Endothelial cell of umbilical vein (primary cell): ENCODE measurements around the gene KRTAP10-6. TPM values are rescaled to one million over a fixed set of nuclear protein-coding genes. Genes with fewer than 3 reads are reported as not detected.

Experiments
- BruUV-seq: library from RNA; stranded (reverse); fragments of 400-500 nt; replicated peaks from 2 replicates; lab custom pipeline; 2021; lab: Mats Ljungman, UMichigan
- CTCF ChIA-PET: fragments of 300-600, 350-600 bp; sonication (Branson Sonifier 250); formaldehyde crosslinking; loops from one replicate; lab custom pipeline; 2021; ENCODE audit warnings: antibody characterized with exemption, inconsistent platforms; lab: Charles Lee
- POLR2A ChIA-PET: fragments of 300-600, 350-600 bp; sonication (Branson Sonifier 250); formaldehyde crosslinking; loops from one replicate; lab custom pipeline; 2021; ENCODE audit warnings: antibody characterized with exemption, inconsistent platforms; lab: Charles Lee
- DNase-seq: peaks from one replicate; pipeline ENCODE4 v3.0.0-alpha.2; 2011; ENCODE audit warnings: low read depth, low spot score
- FAIRE-seq: peaks from 2 replicates; lab custom pipeline; 2011; peaks lifted over from hg19 to GRCh38; lab: Jason Lieb, UNC
- H2AFZ ChIP-seq: 2 replicates; pipeline ENCODE4 v1.6.0; 2012; ENCODE audit warnings: low read depth, low read length, control low read depth, inconsistent platforms
- H3K27ac ChIP-seq: 2 replicates; pipeline ENCODE4 v1.5.1; 2011; ENCODE audit warnings: low read depth, mild to moderate bottlenecking, control low read depth, low read length, moderate library complexity; ENCODE audit not compliant: insufficient read depth
- H3K27me3 ChIP-seq, 2 experiments: 2 replicates each; pipeline versions ENCODE4 v1.6.0 to v1.6.1; 2011; ENCODE audit warnings: low read length in 2 of 2, mixed read lengths in 1 of 2; ENCODE audit not compliant: control insufficient read depth in 2 of 2, insufficient read depth in 2 of 2
- H3K36me3 ChIP-seq, 2 experiments: 2 replicates in 1 of 2; 3 replicates in 1 of 2; pipeline ENCODE4 v1.5.1; 2011; ENCODE audit warnings: low read length in 2 of 2, mild to moderate bottlenecking in 1 of 2, moderate library complexity in 1 of 2; ENCODE audit not compliant: control insufficient read depth in 2 of 2, insufficient read depth in 2 of 2; ENCODE audit errors: extremely low read depth in 1 of 2
- H3K4me1 ChIP-seq: 3 replicates; pipeline ENCODE4 v1.5.1; 2011; ENCODE audit warnings: mild to moderate bottlenecking, low read length; ENCODE audit not compliant: control insufficient read depth, insufficient read depth; ENCODE audit errors: extremely low read depth
- H3K4me2 ChIP-seq: 2 replicates; pipeline ENCODE4 v1.6.1; 2011; ENCODE audit warnings: low read length, control low read depth, mixed read lengths; ENCODE audit not compliant: insufficient read depth
- H3K4me3 ChIP-seq, 3 experiments: fragments of 200-600 bp in 1 of 3; sonication (generic), shearing (Covaris generic) in 1 of 3; replicated peaks in 1 of 3; 2 replicates each; pipeline ENCODE4 v1.5.1; 2011 to 2016; ENCODE audit warnings: control low read depth in 3 of 3, low read length in 3 of 3, mild to moderate bottlenecking in 2 of 3, inconsistent platforms in 1 of 3, low read depth in 1 of 3, moderate library complexity in 1 of 3; ENCODE audit not compliant: insufficient read depth in 1 of 3
- H3K79me2 ChIP-seq: 2 replicates; pipeline ENCODE4 v1.6.0; 2012; ENCODE audit warnings: low read length, inconsistent platforms; ENCODE audit not compliant: control insufficient read depth, insufficient read depth
- H3K9ac ChIP-seq: replicated peaks from 2 replicates; pipeline ENCODE3; 2011; ENCODE audit warnings: low read length, control low read depth; ENCODE audit not compliant: insufficient read depth; ENCODE audit errors: extremely low read depth
- H3K9me1 ChIP-seq: replicated peaks from 3 replicates; pipeline ENCODE4 v1.6.0; 2011; ENCODE audit warnings: mild to moderate bottlenecking, low read length; ENCODE audit not compliant: control insufficient read depth, insufficient read depth; ENCODE audit errors: extremely low read depth
- H3K9me3 ChIP-seq: replicated peaks from 2 replicates; pipeline ENCODE4 v1.5.1; 2012; ENCODE audit warnings: low read length, inconsistent platforms; ENCODE audit not compliant: control insufficient read depth, insufficient read depth
- H4K20me1 ChIP-seq: replicated peaks from 2 replicates; pipeline ENCODE3; 2011; ENCODE audit warnings: mild to moderate bottlenecking, low read length; ENCODE audit not compliant: control insufficient read depth, insufficient read depth; ENCODE audit errors: extremely low read depth
- EZH2 ChIP-seq: IDR thresholded peaks from 2 replicates; pipeline ENCODE4 v1.6.1; 2012; ENCODE audit warnings: borderline replicate concordance, low read depth, mild to moderate bottlenecking, moderate library complexity, low read length, inconsistent platforms; ENCODE audit not compliant: severe bottlenecking
- FOS ChIP-seq: IDR thresholded peaks from 2 replicates; pipeline ENCODE4 v1.6.1; 2011; ENCODE audit warnings: mild to moderate bottlenecking, low read length, moderate library complexity, borderline replicate concordance; ENCODE audit not compliant: insufficient read depth
- GATA2 ChIP-seq: IDR thresholded peaks from 2 replicates; pipeline ENCODE4 v1.7.0; 2011; ENCODE audit warnings: low read depth, mild to moderate bottlenecking, moderate library complexity, mixed read lengths, low read length; ENCODE audit not compliant: insufficient read length, insufficient read depth
- JUN ChIP-seq: IDR thresholded peaks from 2 replicates; pipeline ENCODE4 v1.6.1; 2011; ENCODE audit warnings: borderline replicate concordance, low read depth; ENCODE audit not compliant: insufficient read length, insufficient read depth
- MYC ChIP-seq: IDR thresholded peaks from one replicate; pipeline ENCODE4 v1.6.1; 2011; ENCODE audit warnings: mild to moderate bottlenecking, low read depth, low read length
- POLR2A ChIP-seq: IDR thresholded peaks from 2 replicates; pipeline ENCODE4 v1.6.1; 2012; ENCODE audit warnings: low read depth, mild to moderate bottlenecking, control low read depth, low read length
- POLR2AphosphoS5 ChIP-seq: IDR thresholded peaks from 2 replicates; pipeline ENCODE4 v1.6.1; 2012; ENCODE audit warnings: low read depth, mild to moderate bottlenecking, control low read depth, low read length, moderate library complexity; ENCODE audit not compliant: insufficient read depth
- dilution Hi-C: fragments of 300-500 bp; cut with MboI; formaldehyde crosslinking; loops from one replicate; pipeline ENCODE4 v1.15.0; 2019; ENCODE audit warnings: low sequenced_read_pairs; ENCODE audit not compliant: extremely low pct_ligation_motif_present
- intact Hi-C: fragments of 100-400 bp; cut with micrococcal nuclease; formaldehyde crosslinking; loops from one replicate; pipeline ENCODE4 v1.10.0; 2022
- polyA plus RNA-seq, 4 experiments: library from polyadenylated mRNA; depleted of rRNA in 3 of 4; stranded (reverse) in 3 of 4; unstranded in 1 of 4; fragments of >200 nt; gene quantifications; 2 replicates each; pipeline versions ENCODE4 v1.2.1 to v1.2.3, GENCODE V29; 2011 to 2012; ENCODE audit warnings: missing spikeins in 1 of 4
- total RNA-seq: library from RNA; stranded (reverse); gene quantifications from 2 replicates; pipeline ENCODE4 v1.2.3, GENCODE V29; 2021
- TF ChIP-seq, protein P1 (sequence below), 2 donors: IDR thresholded peaks; 1 replicate in 1 of 2; 2 replicates in 1 of 2; pipeline ENCODE4 v1.5.1; 2011; ENCODE audit warnings: low read length in 2 of 2, mild to moderate bottlenecking in 2 of 2, moderate library complexity in 2 of 2, control low read depth in 1 of 2, inconsistent platforms in 1 of 2, low read depth in 1 of 2; ENCODE audit not compliant: insufficient read depth in 1 of 2; ENCODE audit errors: extremely low read depth in 1 of 2
- TF ChIP-seq, protein P2 (sequence below): IDR thresholded peaks from 2 replicates; pipeline ENCODE4 v1.6.1; 2011; ENCODE audit not compliant: insufficient read depth, insufficient read length

The KRTAP10-6 gene
- total and polyA plus RNA-seq, 2 donors (not counting 3 experiments of a cell fraction or from before 2014, with no cell fraction given) = not detected

DNA sequence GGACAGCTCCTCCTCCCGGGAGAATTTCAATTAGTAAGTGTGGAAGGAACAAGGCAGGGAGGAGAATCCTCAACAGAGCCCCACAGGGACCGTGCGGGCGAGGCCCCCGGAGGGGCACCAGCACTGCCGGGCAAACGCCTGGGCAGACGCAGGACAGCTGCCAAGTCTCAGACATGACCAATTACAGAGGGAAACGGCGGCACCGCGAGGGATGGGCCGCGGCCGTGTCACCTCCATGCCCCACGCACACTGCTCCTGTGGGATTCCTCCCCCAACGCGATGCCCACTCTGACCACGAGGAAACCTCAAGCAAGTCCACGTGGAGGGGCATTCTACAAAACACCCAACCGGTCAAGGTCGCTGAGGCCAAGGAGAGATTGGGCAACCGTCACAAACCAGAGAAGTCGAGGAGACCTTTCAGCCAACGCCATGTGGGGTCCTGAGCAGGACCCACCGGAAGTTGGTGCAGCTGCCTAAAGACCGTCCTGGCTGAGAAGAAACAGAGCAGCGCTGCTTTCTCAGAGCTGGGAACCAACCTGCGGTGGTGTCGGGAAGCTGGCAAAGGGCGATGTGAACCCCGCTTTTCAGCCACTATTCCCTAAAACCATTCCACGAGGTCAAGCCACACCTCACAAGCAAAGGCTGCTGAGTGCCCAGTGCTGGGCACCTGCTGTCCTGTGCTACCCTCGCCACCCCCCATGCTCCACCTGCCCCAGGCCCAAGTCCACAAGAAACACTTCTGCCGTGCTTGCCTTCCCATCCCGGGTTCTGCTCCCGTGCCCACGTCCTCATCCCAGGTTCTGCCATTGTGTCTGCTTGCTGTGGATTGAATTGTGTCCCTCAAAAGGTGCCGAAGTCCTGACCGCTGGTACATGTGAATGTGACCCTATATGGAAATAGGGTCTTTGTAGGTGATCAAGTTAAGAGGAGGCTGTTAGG lies 20.2 kb downstream of the KRTAP10-6 start:
- Histone ChIP-seq H2AFZ (no peak overlapping the region), H3K9me1 (no peaks in the 10 kb centered on the region), H3K27me3 (no peaks in the 10 kb centered on the region), H3K9ac (no peak overlapping the region), H4K20me1 (no peaks in the 10 kb centered on the region), H3K27ac (no peak overlapping the region), H3K36me3 (no peaks in the 10 kb centered on the region), H3K4me1 (no peaks in the 10 kb centered on the region), H3K9me3 (no peaks in the 10 kb centered on the region), H3K79me2 (no peaks in the 10 kb centered on the region), H3K4me2 (no peak overlapping the region), H3K4me3 (no peak overlapping the region)
- no peak for FAIRE-seq
- dilution Hi-C loops (no loop called here), intact Hi-C loops (no loop called here)
- DNase-seq = no peak
- ChIA-PET CTCF (no interaction called here), POLR2A (no interaction called here)
- BruUV-seq = no TSS peak
- TF ChIP-seq MYC (no peak), GATA2 (no peak), POLR2A (no peak), JUN (no peak), FOS (no peak), EZH2 (no peak), POLR2AphosphoS5 (no peak)
- TF ChIP-seq, protein P1, sequence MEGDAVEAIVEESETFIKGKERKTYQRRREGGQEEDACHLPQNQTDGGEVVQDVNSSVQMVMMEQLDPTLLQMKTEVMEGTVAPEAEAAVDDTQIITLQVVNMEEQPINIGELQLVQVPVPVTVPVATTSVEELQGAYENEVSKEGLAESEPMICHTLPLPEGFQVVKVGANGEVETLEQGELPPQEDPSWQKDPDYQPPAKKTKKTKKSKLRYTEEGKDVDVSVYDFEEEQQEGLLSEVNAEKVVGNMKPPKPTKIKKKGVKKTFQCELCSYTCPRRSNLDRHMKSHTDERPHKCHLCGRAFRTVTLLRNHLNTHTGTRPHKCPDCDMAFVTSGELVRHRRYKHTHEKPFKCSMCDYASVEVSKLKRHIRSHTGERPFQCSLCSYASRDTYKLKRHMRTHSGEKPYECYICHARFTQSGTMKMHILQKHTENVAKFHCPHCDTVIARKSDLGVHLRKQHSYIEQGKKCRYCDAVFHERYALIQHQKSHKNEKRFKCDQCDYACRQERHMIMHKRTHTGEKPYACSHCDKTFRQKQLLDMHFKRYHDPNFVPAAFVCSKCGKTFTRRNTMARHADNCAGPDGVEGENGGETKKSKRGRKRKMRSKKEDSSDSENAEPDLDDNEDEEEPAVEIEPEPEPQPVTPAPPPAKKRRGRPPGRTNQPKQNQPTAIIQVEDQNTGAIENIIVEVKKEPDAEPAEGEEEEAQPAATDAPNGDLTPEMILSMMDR (IDR thresholded peaks at IDR 0.05; ENCODE audit: extremely low read depth in 1 of 2, insufficient read depth in 1 of 2, low read depth in 1 of 2, low read length in 2 of 2) = no peak
- TF ChIP-seq, protein P2, sequence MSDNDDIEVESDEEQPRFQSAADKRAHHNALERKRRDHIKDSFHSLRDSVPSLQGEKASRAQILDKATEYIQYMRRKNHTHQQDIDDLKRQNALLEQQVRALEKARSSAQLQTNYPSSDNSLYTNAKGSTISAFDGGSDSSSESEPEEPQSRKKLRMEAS = no peak
